ENCODE data around the gene SPATA13. TPM values are rescaled to one million over a fixed set of nuclear protein-coding genes. Genes with fewer than 3 reads are reported as not detected.

SPATA13 gene
- total RNA-seq, 1 experiment from 2014 or later = 14.1 TPM

- Histone ChIP-seq H3K9ac (ENCODE audit: extremely low read depth, insufficient read length, low read length) (no peak overlapping the region), H2AK5ac (ENCODE audit: insufficient read length, low read length) (no peak overlapping the region), H3T11ph (ENCODE audit: low read length) (no peak overlapping the region), H3K9me3 (ENCODE audit: control insufficient read depth, low read depth, low read length) (peaks cover 9% of the 10 kb centered on the region), H2BK5ac (ENCODE audit: insufficient read length, low read length) (no peak overlapping the region), H4K8ac (replicated peaks; ENCODE audit: insufficient read length, low read depth, low read length) (no peak overlapping the region), H2AFZ (ENCODE audit: low read length) (no peak overlapping the region), H3K79me1 (ENCODE audit: insufficient read depth, low read depth, low read length, poor library complexity, severe bottlenecking) (no peaks in the 10 kb centered on the region), H2BK120ac (ENCODE audit: low read depth, low read length, poor library complexity, severe bottlenecking) (no peak overlapping the region), H4K20me1 (ENCODE audit: control insufficient read depth, insufficient read depth, insufficient read length) (no peaks in the 10 kb centered on the region), H3K27me3 (ENCODE audit: insufficient read depth, low read length) (no peaks in the 10 kb centered on the region), H2BK15ac (ENCODE audit: low read depth, low read length) (no peak overlapping the region), H3K4me1 (ENCODE audit: insufficient read depth, low read length) (peaks cover 1% of the 10 kb centered on the region), H3K23ac (ENCODE audit: insufficient read length, low read depth, low read length) (no peak overlapping the region), H3K23me2 (ENCODE audit: insufficient read length, low read depth, low read length, poor library complexity, severe bottlenecking) (no peaks in the 10 kb centered on the region), H3K4ac (ENCODE audit: low read depth, low read length) (no peak overlapping the region), H3K4me2 (ENCODE audit: insufficient read depth, insufficient read length, low read length) (no peak overlapping the region), H3K56ac (ENCODE audit: insufficient read length, low read depth, low read length) (no peak overlapping the region), H3K18ac (ENCODE audit: insufficient read length, low read depth, low read length) (no peak overlapping the region), H4K91ac (ENCODE audit: insufficient read length, low read depth, low read length) (no peak overlapping the region), H3K79me2 (ENCODE audit: insufficient read depth, low read length) (no peaks in the 10 kb centered on the region), H2BK12ac (ENCODE audit: insufficient read length, low read depth, low read length) (no peak overlapping the region), H3K27ac (ENCODE audit: insufficient read length, low read depth, low read length) (no peak overlapping the region), H3K14ac (ENCODE audit: insufficient read depth, low read length) (no peak overlapping the region), H2BK20ac (ENCODE audit: low read depth, low read length, poor library complexity, severe bottlenecking) (no peak overlapping the region), H4K5ac (ENCODE audit: insufficient read length, low read depth, low read length) (no peak overlapping the region)
- no peak overlapping the region for H3K4me3 Mint-ChIP-seq
- H3K4me1 Mint-ChIP-seq = peaks cover 33 to 34% of the 10 kb centered on the region in 2 experiments
- peaks cover 3 to 11% (median 8%) of the 10 kb centered on the region in 3 experiments for H3K36me3 Mint-ChIP-seq (ENCODE audit: insufficient read depth in 1 of 3, low read depth in 3 of 3)
- no CpG with 5 or more reads among the region's 12 CpGs for WGBS (ENCODE audit: extremely low coverage, insufficient read length, low lambda C conversion rate)
- DNase-seq = no peak
- no peak overlapping the region for H3K27ac Mint-ChIP-seq
- no peak for TF ChIP-seq CTCF (conservative IDR thresholded peaks at IDR 0.05)
- peaks cover 3% of the 10 kb centered on the region for H3K27me3 Mint-ChIP-seq (ENCODE audit: low read depth)
- H3K9me3 Mint-ChIP-seq = peaks cover 9 to 11% of the 10 kb centered on the region in 2 experiments
These were observed 30.4 kb upstream of the SPATA13 start for GRCh38 chr13:24129914-24130774.

Data from H9 (cell line).